Endometrium (tissue), 2 donors: ENCODE data around the gene TMEM127.
"Not testable (repeated sequence)": the region's sequence is repeated elsewhere in the genome, so short reads cannot be mapped to it uniquely, and the experiment has no call there.

Experiments
- FAIRE-seq: peaks from 2 replicates; lab custom pipeline; 2012; peaks lifted over from hg19 to GRCh38; lab: Jason Lieb, UNC
- donor health status: control.
- donor health status: control.

Gene TMEM127

GRCh38 chr2:96265840-96266679 is at the start of gene TMEM127, which contains the start of gene CIAO1:
Gene TMEM127 (minus strand): TSS chr2:96265997. CDS start chr2:96265381, 616 bp downstream.
Gene CIAO1 (plus strand): TSS chr2:96266225. CDS start chr2:96266351, 126 bp downstream.
- FAIRE-seq: no peak

- FAIRE-seq: no peak
Measured at GRCh38 chr2:96315005-96315399, 49.2 kb upstream of the TMEM127 start.

GRCh38 chr2:96308248-96308647 is 42.5 kb upstream of the TMEM127 start:
- no peak for FAIRE-seq

GRCh38 chr2:96306370-96306769 is 40.6 kb upstream of the TMEM127 start:
- FAIRE-seq: no peak

GRCh38 chr2:96305979-96306308 is 40.1 kb upstream of the TMEM127 start:
- no peak for FAIRE-seq

- no peak for FAIRE-seq
Measured at GRCh38 chr2:96305091-96305978, 39.5 kb upstream of the TMEM127 start, which contains the start of gene SNRNP200. Gene SNRNP200 (minus strand): TSS chr2:96305546. CDS start chr2:96305437, 109 bp downstream.

- no peak for FAIRE-seq
Measured at GRCh38 chr2:96304606-96305005, 38.8 kb upstream of the TMEM127 start.

GRCh38 chr2:96301865-96302264 is 36.1 kb upstream of the TMEM127 start:
- no peak for FAIRE-seq

- no peak for FAIRE-seq
Measured at GRCh38 chr2:96296925-96297324, 31.1 kb upstream of the TMEM127 start.

- not testable (repeated sequence) for FAIRE-seq
Measured at GRCh38 chr2:96294271-96294670, 28.5 kb upstream of the TMEM127 start.

GRCh38 chr2:96291751-96292150 is 26.0 kb upstream of the TMEM127 start:
- no peak for FAIRE-seq

GRCh38 chr2:96287273-96287856 is 21.6 kb upstream of the TMEM127 start:
- FAIRE-seq: no peak

GRCh38 chr2:96276787-96277499 is 11.1 kb upstream of the TMEM127 start:
- FAIRE-seq: no peak

GRCh38 chr2:96274355-96275056 is 8.7 kb upstream of the TMEM127 start:
- FAIRE-seq: no peak

GRCh38 chr2:96273763-96274162 is 8.0 kb upstream of the TMEM127 start:
- no peak for FAIRE-seq

GRCh38 chr2:96271995-96272394 is 6.2 kb upstream of the TMEM127 start:
- no peak for FAIRE-seq

GRCh38 chr2:96267159-96267971 is 1.6 kb upstream of the TMEM127 start:
- FAIRE-seq: no peak

GRCh38 chr2:96265349-96265839 is 403 bp downstream of the TMEM127 start:
- FAIRE-seq: no peak

- FAIRE-seq: no peak
Measured at GRCh38 chr2:96264656-96265348, 995 bp downstream of the TMEM127 start.

GRCh38 chr2:96264086-96264485 is 1.7 kb downstream of the TMEM127 start:
- FAIRE-seq: no peak
